RKO (cell line): ENCODE measurements around the gene COMMD4.
"Not testable (repeated sequence)": the region's sequence is repeated elsewhere in the genome, so short reads cannot be mapped to it uniquely, and the experiment has no call there.

Experiments
- DNase-seq: peaks from one replicate; pipeline ENCODE4 v3.0.0-alpha.2; 2016; ENCODE audit warnings: low spot score

Gene COMMD4

DNA sequence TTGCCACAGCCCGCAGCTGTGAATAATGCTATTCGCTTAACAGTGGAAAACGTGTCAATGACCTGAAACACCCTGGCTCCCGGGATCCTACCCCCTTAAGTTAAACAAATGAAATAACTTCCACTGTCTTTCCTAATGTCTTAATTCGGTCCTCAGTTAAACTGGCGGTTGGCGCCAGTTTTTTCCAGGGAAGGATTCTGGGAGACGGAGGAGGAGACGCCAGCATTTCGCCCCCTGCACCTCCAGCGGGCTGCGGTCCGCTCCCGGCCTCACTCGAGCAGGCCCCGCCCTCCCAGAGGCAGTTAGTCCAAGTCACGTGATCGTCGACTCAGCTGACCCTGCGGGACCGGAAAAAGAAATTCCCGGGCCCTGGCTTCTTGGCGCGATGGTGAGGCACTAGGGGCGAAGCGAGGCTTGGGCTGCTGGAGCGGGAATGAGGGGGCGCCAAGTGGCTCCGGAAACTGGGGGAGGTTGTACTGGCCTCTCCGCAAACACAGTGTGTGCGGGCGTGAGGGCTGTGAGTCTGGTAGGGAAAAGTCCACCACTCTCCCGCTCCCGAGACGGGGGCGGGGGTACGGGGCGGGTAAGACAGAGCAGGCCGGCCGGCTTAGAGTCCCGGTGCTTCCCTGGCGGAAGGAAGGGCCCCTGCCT, at the start of gene COMMD4:
Gene COMMD4, plus strand, starts transcription at position 359 of the 651 bp plus-strand sequence. Its CDS starts 27 bp downstream, at position 386.
- DNase-seq = peak; percentile 96

DNA sequence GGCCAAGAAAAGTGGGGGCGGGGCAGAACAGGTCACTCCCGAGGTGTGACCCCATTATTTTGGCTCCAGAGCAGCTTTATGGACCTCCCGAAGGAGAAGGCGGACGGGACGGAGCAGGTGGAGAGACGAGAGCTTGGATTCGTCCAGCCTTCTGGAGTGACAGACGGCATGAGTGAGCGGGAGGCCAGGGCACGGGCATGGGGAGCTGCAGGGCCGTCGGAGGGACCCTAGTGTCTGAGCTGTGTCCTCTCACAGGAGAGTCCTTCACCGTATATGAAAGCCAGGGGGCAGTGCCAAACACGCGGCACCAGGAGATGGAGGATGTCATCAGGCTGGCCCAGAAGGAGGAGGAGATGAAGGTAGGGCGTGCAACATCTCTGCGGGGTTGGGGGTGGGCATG, 42.2 kb upstream of the COMMD4 start:
- not testable (repeated sequence) for DNase-seq

DNA sequence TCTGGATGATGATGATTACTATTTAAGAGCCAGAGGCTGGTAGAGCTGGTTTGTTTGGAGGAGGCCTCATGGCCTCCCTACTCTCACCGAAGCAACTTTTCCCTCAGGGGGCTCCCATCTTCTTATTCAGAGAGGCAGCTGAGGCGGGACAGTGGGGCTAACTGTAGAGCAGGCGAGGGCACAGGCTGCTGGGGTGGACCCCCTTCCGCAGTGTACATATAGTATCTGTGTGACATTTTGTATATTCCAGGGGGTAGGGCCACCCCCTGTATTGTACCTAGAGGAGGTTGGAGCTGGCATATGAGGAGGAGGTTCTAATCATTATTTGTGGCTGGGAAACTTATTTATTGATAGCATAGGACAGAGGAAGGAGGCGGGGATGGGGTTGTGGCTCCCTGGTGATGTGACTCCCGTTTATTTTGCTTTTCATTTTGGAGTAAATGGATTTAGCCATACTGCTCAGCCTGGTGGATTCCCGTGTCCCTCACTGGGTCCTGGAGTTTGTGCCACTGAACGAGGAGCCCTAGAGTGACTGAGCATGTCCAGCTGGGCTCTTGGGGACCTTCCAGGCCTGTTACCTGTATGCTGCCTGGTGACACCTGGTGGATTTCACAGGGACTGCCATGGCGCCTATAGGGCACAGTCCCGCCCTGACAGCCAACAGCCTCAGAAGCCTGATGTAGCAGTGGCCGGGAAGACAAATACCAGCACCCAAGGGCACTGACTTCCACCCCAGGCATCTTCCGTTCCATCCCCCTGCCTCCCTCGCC, 37.1 kb upstream of the COMMD4 start:
- DNase-seq = not testable (repeated sequence)

DNA sequence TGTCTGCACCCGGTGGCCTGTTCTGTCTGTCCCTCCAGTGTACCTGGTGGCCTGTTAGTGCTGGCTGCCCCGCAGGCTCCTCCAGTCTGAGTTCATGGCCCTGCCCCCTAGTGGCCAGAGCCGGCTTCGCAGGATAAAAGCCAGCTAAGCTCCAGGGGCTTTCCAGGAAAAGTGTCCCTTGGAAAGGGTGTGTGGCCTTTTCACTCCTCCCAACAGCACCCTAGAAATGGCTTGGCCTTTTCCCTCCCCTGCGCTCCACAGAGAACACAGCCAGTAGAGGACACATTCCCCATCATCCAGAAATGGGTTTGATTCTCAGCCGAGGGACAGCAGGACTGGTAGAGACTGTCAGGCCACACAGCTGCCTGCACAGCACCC, 36.6 kb upstream of the COMMD4 start:
- not testable (repeated sequence) for DNase-seq

DNA sequence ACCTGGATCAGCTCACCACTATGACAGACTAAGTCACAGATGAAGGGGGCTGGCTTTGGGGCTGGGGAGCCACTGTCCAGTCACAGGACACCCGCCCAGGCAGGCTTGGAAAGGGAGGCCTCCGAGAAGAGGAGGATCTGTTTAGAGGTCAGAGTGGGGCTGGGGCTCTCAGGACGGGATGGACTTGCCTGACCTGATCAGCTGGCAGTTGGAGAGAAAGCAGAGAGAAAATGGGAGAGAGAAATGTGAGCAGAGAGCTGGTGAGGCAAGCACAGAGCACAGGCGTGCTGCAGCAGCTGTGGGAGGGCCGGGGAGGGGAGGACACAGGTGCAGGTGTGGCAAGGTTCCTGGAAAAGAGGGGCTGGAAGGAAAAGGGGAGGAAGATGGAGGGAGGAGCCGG, 35.8 kb upstream of the COMMD4 start:
- not testable (repeated sequence) for DNase-seq

DNA sequence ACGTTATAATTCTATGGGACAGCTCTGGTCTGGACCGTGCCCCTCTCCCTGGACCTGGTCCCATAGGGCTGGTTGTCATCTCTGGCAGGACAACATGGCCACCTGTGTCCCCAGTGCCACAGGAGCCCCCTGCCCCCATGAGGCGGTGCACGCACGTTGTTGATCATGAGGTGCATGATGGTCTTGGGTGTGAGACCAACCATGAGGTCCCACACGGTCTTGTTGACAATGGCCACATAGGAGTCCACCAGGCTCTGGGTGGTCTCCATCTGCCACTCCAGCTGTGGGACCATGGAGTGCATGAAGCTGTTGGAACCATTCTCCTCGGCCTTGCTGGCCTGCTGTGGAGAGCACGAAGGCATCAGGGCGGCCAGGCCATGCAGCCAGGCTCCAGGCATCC, 33.5 kb upstream of the COMMD4 start:
- no peak for DNase-seq

DNA sequence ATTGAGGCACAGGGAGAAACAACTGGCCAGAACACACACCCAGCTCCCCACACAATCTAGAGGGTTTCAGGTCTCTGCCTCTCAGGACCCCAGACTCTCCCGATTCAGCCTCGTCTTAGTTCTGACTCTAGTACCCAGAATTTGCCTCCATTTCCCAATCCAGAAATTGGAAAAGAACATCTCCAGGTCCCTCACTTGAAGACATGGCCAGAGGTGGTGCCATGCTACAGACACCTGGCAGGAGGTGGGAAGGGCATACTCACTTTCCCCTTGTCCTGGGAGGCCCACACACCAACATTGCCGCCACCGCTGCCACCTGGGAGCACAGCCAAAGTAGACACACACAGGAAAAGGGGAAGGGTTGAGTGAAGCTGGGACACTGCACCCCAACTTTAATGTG, 33.1 kb upstream of the COMMD4 start:
- DNase-seq = not testable (repeated sequence)

DNA sequence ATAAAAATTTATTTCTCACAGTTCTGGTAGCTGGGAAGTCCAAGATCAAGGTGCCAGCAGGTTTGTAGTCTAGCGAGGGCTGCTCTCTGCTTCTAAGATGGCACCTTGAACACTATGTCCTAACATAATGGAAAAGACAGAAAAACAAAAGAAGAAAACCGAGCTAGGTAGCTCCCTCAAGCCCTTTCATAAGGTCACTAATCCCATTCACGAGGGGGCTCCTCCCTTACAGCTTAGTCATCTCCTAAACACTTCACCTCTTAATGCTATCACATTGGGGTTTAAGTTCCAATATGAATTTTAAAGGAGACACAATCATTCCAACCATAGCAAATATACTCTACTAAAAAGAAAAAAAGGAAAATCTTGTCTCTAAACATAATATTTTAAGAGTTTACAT, 29.7 kb upstream of the COMMD4 start:
- no peak for DNase-seq

DNA sequence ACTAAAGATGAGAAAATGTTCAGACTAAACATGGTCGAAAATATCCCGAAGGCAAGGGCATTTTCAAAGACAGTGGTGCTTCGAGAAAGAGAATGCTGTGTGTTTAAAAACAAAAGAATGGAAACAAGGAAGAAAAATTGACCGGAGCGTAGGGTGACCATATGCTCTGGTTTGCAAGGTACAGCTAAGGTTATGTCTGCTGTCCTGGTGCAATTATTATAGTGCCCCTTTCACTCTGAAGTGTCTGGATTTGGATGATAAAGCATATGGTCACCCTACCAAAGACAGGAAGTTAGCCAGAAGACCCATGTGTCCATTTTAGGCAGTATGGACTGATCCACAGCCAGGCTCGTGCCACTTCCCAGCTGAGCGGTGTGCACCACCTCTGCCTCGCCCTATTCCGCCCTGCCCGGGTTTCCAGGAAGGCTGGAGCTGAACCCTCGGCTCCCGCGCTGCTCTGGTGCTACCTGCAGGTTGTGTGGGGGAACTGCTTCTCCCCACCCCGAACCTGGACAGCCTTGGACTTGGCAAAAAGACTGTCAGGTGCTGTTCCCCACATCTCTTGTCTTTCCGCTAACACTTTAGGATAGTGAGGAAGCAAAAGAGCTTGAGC, 28.0 kb upstream of the COMMD4 start:
- DNase-seq = peak; percentile 44

DNA sequence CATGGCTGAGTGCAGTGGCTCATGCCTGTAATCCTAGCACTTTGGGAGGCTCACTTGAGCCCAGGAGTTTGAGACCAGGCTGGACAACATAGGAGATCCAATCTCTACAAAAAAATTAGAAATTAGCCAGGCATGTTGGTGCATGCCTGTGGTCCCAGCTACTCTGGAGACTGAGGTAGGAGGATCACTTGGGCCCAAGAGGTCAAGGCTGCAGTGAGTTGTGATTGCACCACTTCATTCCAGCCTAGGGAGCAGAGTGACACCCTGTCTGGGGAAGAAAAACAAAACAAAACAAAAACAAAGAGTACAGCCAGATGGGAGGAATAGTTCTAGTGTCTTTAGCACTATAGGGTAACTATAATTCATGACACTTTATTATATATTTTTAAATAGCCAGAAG, 26.2 kb upstream of the COMMD4 start:
- DNase-seq = no peak

DNA sequence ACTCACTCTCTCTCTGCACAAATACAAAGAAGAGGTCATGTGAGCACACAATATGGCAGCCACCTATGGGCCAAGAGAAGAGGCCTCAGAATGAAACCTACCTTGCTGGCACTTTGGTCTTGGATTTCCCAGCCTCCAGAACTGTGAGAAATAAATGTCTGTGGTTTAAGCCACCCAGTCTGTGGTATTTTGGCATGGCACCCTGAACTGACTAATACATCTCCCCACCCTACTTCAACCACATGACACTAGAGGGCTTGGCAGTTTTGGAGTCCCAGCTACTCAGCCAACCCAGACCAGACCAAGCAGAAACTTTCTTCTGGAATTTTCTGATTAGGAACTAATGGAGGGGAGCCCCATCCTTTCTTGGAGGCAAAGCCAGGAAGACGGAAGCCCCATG, 23.3 kb upstream of the COMMD4 start:
- not testable (repeated sequence) for DNase-seq

DNA sequence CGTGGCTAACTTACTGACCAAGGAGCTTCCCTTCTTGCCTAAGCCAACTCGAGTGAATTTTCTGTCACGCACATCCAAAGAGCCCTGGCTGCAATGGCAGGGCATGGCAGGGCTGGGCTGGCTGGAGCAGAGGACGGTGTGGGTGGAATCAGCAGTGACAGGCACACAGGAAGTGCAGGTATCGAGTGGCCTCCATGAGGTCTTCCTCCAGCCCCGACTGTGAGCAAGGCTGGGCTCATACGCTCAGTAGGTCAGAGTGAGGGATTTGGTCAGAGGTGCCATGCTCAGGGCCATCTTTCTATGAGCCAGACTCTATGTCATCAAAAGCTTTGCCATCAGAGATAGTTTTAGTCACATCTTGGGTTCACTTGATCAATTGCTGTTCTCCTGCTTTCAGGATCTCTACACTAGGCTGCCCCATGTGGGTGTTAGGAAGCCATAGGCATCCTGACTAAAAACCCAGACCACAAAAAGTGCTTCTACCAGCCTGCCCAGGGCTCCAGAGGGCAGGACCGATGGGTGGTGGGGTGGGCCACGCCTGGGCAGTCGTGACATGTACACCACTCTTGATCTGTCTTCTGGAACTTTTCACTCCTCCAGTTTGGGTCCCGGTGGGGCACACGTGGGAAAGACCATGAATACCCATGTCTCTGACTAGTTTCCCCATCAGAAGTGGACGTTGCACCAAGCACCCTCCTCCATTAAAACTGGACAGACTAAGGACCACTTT, 22.6 kb upstream of the COMMD4 start:
- DNase-seq = no peak

DNA sequence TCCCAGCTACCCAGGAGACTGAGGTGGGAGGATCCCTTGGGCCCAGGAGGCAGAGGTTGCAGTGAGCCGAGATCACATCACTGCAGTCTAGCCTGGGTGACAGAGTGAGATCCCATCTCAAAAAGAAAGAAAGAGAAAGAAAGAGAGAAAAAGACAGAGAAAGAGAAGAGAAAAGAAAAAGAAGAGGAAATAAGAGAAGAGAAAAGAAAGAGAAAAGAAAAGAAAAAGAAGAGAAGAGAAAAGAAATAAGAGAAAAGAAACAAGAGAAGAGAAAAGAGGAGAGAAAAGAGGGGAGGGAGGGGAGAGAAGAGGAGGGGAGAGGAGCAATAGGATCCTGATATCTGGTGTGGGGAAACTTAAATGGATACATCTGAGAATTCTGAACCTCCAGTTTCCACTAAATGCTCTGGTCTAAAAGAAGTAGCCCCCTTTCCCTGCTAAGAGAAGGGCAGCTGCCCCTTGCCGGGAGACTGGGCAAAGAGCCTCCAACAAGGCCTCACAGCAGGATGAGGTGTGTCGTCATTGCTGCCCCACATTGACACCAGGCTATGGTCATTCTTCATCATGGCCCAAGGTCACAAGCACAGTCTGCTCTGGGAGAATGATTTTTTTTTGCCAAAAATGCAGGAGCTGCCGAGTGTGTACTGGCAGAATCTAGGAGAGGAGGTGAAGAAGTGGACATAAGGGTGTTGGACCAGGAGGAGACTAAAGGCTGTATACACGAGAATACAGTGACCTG, 21.1 kb upstream of the COMMD4 start:
- DNase-seq = no peak

DNA sequence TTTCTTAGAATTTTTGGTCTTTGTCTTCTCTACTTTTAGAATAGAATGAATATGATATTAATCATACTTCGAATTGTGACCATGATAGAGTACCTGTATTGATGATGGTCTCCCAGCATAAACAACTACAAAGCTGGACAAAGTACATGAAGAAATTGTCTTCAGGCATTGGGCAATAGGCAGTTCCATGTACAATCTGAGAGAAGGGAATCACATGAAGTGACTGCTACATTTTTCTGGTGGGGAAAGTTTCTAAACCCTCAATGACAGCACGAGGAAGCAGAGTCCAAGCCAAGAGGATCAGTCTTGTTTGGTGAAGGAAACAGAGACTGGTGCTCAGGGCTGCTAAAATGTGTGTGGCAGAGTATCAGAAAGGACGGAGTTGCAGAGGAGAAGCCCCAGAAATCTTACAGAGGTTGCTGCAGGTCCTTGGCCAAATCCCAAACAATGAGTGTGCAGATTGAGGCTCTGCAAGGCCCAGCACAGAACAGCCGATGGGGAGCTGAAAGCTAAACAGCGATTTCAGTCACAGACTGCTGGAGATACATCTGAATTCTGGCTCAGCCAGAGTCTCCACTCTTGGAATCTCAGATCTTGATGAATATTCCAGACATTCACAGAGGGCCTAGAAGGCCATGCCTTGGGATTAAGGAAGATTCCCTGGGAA, 16.5 kb upstream of the COMMD4 start:
- not testable (repeated sequence) for DNase-seq

DNA sequence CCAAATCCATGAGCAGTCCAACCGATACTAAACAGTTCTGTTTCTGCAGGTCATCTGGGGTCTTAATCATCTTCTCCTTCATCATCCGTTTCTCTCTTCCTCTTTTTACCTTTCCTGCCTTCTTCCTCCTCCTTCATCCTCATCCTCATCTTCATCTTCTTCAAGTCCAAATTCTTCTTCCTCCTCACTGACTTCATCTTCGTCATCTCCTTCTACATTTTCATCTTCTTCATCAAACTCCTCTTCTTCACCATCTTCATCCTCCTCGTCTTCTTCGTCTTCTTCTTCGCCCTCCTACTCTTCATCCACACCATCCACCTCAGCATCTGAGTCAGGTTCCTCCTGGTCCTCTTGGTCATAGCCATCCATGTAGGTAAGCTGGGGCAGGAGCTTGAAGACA, 14.2 kb upstream of the COMMD4 start:
- DNase-seq = no peak

DNA sequence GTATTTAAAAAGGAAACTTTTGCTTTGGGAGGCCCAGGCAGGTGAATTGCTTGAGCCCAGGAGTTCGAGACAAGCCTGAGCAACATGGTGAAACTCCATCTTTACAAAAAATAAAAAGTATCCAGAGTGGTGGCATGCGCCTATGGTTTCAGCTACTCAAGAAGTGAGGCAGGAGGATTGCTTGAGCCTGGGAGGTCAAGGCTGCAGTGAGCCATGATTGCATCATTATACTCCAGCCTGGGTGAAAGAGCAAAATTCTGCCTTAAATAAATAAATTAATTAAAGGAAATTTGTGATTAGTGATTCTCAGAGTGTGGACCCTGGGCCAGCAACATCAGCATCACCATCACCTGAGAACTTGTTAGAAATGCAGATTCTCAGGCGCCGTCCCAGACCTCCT, 9.9 kb upstream of the COMMD4 start:
- no peak for DNase-seq

DNA sequence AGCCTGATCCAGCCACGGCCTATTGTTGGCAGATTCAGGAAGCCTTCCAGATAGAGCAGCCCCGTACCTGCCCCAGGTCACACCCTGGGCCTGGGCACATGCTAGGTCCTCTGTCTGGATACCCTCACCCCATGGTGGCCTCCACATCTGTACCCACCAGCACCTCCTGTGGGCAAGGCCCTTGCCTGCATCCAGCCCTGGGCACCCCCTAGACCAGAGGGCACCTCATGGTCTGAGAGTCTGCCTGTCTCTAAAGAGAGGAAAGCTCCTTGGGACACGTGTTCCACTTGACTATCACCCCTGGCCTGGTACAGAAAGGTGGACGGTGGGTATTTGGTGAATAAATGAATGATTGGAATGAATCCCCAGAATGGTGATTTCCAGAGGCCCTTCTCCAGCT, 8.9 kb upstream of the COMMD4 start:
- DNase-seq = no peak

DNA sequence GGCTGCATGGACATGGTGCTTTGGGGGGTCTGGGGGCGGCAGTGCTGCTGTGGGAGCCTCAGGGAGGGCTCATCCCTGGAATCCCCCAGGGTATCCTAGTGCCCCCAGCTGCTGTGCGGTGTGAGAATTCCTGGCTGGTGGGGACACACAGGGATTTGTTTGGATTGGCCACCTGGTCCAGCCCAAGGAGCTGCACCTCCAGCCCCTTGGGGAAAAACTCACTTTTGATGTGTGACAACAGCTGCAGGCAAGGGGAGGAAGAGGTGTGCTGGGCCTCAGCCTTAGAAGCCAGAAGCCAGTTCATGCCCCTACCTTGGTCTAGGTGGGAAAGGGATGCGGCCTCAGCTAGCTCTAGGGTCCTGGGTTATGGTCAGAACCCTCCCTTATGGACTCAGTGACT, 8.4 kb upstream of the COMMD4 start:
- no peak for DNase-seq

DNA sequence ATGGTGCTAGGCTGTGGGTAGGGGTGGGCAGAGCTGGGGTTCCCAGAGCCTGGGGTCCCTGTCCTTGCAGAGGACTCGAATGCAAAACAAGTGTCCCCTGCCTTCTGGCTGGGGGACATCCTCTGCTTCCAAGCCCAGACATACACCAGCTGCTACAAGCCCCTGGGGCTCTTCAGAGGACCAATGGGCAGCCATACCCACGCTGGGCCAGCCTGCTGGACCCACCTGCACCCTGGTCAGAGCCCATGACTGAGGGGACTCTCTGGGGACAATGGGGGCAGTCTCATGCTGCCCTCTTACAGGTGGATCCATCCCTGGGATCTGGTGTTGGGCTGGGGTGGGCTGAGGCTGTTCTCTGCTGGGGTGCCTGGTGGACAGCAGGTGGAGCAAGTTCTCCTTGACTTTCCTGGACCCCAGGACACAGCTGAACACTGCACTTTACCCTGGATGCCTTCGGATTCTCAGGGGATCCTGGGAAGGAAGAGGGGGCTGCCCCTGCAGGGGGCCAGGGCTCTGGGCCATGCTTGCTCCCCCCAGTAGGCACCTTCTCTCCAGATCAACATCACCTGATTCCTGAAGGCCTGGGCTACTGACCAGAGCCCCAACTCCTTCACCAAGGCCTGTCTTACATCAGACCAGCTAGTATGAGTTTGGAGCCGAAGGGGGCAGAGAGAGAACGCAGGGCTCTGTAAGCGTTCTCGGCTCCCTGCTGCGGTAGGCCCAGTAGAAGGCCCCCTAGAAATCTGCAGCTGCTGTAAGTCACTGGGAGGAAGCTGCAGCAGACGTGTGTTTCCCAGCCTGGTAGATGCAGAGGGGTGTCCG, 7.2 kb upstream of the COMMD4 start:
- DNase-seq = no peak

DNA sequence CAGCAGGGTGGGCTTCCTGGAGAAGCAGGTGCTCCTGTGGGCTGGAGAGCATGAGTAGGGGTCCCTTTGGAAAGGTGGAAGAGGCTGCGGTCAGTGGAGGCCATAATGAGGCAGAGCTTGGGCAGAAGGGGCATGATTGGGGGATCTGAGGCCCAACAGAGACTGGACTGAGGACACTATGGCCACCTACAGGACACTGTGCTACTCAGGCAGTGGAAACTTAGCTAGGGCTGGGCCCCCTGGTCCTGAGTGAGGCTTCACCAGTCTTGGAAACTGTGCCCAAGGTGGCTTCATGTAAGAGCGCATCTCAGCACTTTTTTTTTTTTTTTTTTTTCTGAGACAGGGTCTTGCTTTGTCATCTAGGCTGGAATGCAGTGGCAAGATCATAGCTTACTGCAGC, 6.3 kb upstream of the COMMD4 start:
- no peak for DNase-seq
